K562 (cell line): ENCODE results near the gene PAFAH1B2. TPM values are rescaled to one million over a fixed set of nuclear protein-coding genes. Genes with fewer than 3 reads are reported as not detected.

Experiments
- ATAC-seq: fragments of 200-7000 bp; cut with Tn5 transposase; 3 replicates; pipeline ENCODE4 v1.9.1; 2020; ENCODE audit warnings: moderate library complexity
- BruUV-seq: library from RNA; stranded (reverse); fragments of 400-500 nt; replicated peaks from 2 replicates; lab custom pipeline; 2021; lab: Mats Ljungman, UMichigan
- CTCF ChIA-PET: fragments of 300-600 bp; formaldehyde crosslinking; extraction: SDS; loops from one replicate; lab custom pipeline; 2021; ENCODE audit warnings: low intra/inter-chr PET ratio; lab: Yijun Ruan, JAX
- POLR2A ChIA-PET: fragments of 300-600, 350-650 bp; sonication (Branson Sonifier 250); formaldehyde crosslinking; extraction: SDS; loops from one replicate; lab custom pipeline; 2021; ENCODE audit warnings: antibody characterized with exemption, inconsistent platforms; lab: Yijun Ruan, JAX
- DNase-seq, 4 experiments: peaks; one replicate each; pipeline versions ENCODE4 v3.0.0 to v3.0.0-alpha.2; 2011 to 2018; ENCODE audit warnings: low spot score in 3 of 4, mixed read lengths in 3 of 4; ENCODE audit errors: extremely low read depth in 1 of 4
- FAIRE-seq: peaks from 2 replicates; lab custom pipeline; 2011; peaks lifted over from hg19 to GRCh38; lab: Jason Lieb, UNC
- H2AFZ ChIP-seq: 2 replicates; pipeline ENCODE4 v1.6.0; 2011; ENCODE audit warnings: low read depth, low read length, control low read depth, inconsistent platforms
- H3K27ac ChIP-seq: fragments of 200-600 bp; 3 replicates; pipeline ENCODE4 v1.8.0; 2011; ENCODE audit warnings: low read depth, mild to moderate bottlenecking, control low read depth, inconsistent platforms, low read length, moderate library complexity, mixed read lengths; ENCODE audit errors: extremely low read depth
- H3K27me3 ChIP-seq, 2 experiments: fragments of 300-600 bp in 1 of 2; 2 replicates in 1 of 2; 3 replicates in 1 of 2; pipeline versions ENCODE4 v1.6.0 to v1.8.0; 2011; ENCODE audit warnings: inconsistent platforms in 2 of 2, low read length in 2 of 2, mild to moderate bottlenecking in 1 of 2, mixed read lengths in 1 of 2, moderate library complexity in 1 of 2; ENCODE audit not compliant: control insufficient read depth in 2 of 2, insufficient read depth in 2 of 2
- H3K36me3 ChIP-seq: fragments of 300-600 bp; 3 replicates; pipeline ENCODE4 v1.8.0; 2011; ENCODE audit warnings: mild to moderate bottlenecking, low read length, inconsistent platforms; ENCODE audit not compliant: control insufficient read depth, insufficient read depth
- H3K4me1 ChIP-seq, 2 experiments: fragments of 200-600 bp in 1 of 2; replicated peaks in 1 of 2; 2 replicates in 1 of 2; 3 replicates in 1 of 2; pipeline versions ENCODE4 v1.5.1 to v1.8.0; 2011; ENCODE audit warnings: inconsistent platforms in 2 of 2, low read length in 2 of 2, mild to moderate bottlenecking in 1 of 2, mixed read lengths in 1 of 2, moderate library complexity in 1 of 2; ENCODE audit not compliant: control insufficient read depth in 2 of 2, insufficient read depth in 2 of 2
- H3K4me2 ChIP-seq: 2 replicates; pipeline ENCODE4 v1.6.1; 2011; ENCODE audit warnings: low read length, control low read depth, inconsistent platforms, mixed read lengths; ENCODE audit not compliant: insufficient read depth
- H3K4me3 ChIP-seq: fragments of 200-600 bp; sonication (generic), shearing (Covaris generic); 2 replicates; pipeline ENCODE4 v1.5.1; 2016; ENCODE audit warnings: control low read depth, inconsistent platforms
- H3K79me2 ChIP-seq: fragments of 200-600 bp; 3 replicates; pipeline ENCODE4 v1.8.0; 2011; ENCODE audit warnings: low read length, inconsistent platforms; ENCODE audit not compliant: control insufficient read depth, insufficient read depth
- H3K9ac ChIP-seq, 2 experiments: 2 replicates each; pipeline versions ENCODE4 v1.6.0 to v1.6.1; 2011; ENCODE audit warnings: low read depth in 2 of 2, low read length in 2 of 2, control low read depth in 1 of 2, inconsistent platforms in 1 of 2, mild to moderate bottlenecking in 1 of 2, mixed read lengths in 1 of 2; ENCODE audit not compliant: insufficient read depth in 1 of 2
- H3K9me1 ChIP-seq: one replicate; pipeline ENCODE4 v1.6.0; 2011; ENCODE audit warnings: inconsistent platforms, mild to moderate bottlenecking, low read length, moderate library complexity; ENCODE audit not compliant: control insufficient read depth, insufficient read depth
- H3K9me3 ChIP-seq: replicated peaks from 2 replicates; pipeline ENCODE4 v1.5.1; 2011; ENCODE audit warnings: low read depth, low read length, inconsistent platforms; ENCODE audit not compliant: control insufficient read depth, insufficient read depth
- H4K20me1 ChIP-seq: replicated peaks from 2 replicates; pipeline ENCODE4 v1.6.1; 2011; ENCODE audit warnings: low read length, inconsistent platforms, mixed read lengths; ENCODE audit not compliant: control insufficient read depth, insufficient read depth
- ETS2 ChIP-seq: IDR thresholded peaks from 2 replicates; pipeline ENCODE4 v1.6.1; 2016; ENCODE audit warnings: borderline replicate concordance, missing genetic modification characterization, mild to moderate bottlenecking, moderate library complexity, missing compliant biosample characterization; ENCODE audit not compliant: poor library complexity, severe bottlenecking
- ETV6 ChIP-seq, 3 experiments: fragments of 150-350 bp in 1 of 3; sonication (generic) in 1 of 3; formaldehyde crosslinking in 1 of 3; IDR thresholded peaks; 2 replicates each; pipeline versions ENCODE4 v1.6.1 to v1.8.0; 2014 to 2022; ENCODE audit warnings: borderline replicate concordance in 2 of 3, low read depth in 2 of 3, antibody characterized with exemption in 1 of 3, low read length in 1 of 3, mild to moderate bottlenecking in 1 of 3, missing genetic modification reagents in 1 of 3
- MTF1 ChIP-seq: fragments of 250-450 bp; sonication (Bioruptor Pico); IDR thresholded peaks from 2 replicates; pipeline ENCODE4 v1.9.0; 2021; ENCODE audit warnings: moderate library complexity, mild to moderate bottlenecking, inconsistent platforms, borderline replicate concordance
- MYC ChIP-seq, 2 experiments: fragments of 250-450 bp in 1 of 2; sonication (Bioruptor Pico) in 1 of 2; IDR thresholded peaks; 2 replicates each; pipeline versions ENCODE4 v1.5.1 to v1.6.1; 2012 to 2021; ENCODE audit warnings: low read depth in 2 of 2, borderline replicate concordance in 1 of 2, improper control_type of control experiment in 1 of 2, low read length in 1 of 2, mild to moderate bottlenecking in 1 of 2, moderate library complexity in 1 of 2
- NELFE ChIP-seq: IDR thresholded peaks from 2 replicates; pipeline ENCODE4 v1.6.1; 2011; ENCODE audit warnings: mild to moderate bottlenecking; ENCODE audit not compliant: insufficient read depth, insufficient read length
- SLC30A9 ChIP-seq: fragments of 250-450 bp; sonication (Bioruptor Pico); IDR thresholded peaks from 2 replicates; pipeline ENCODE4 v1.8.0; 2022; ENCODE audit warnings: mild to moderate bottlenecking, moderate library complexity
- SPI1 ChIP-seq: IDR thresholded peaks from 2 replicates; pipeline ENCODE4 v1.6.1; 2011; ENCODE audit warnings: low read depth, low read length, control low read depth, borderline replicate concordance
- ZNF408 ChIP-seq: fragments of 250-450 bp; sonication (Bioruptor Pico); IDR thresholded peaks from 2 replicates; pipeline ENCODE4 v1.4.0; 2020; ENCODE audit warnings: low read depth, mild to moderate bottlenecking, moderate library complexity
- WGBS: fragments of 100-300 bp; shearing (Covaris generic); methylation state at CpG from one replicate; pipeline ENCODE4 v1.1.6; 2016; ENCODE audit warnings: low coverage, mixed read lengths; ENCODE audit not compliant: insufficient coverage; ENCODE audit errors: missing lambda C conversion rate; 5-methylcytosine and 5-hydroxymethylcytosine counted together
- in situ Hi-C: fragments of 300-500 bp; cut with MboI; formaldehyde crosslinking; loops from 4 replicates; pipeline ENCODE4 v1.15.0; 2018; ENCODE audit warnings: inconsistent platforms, mixed read lengths
- intact Hi-C: fragments of 100-400 bp; cut with micrococcal nuclease; formaldehyde crosslinking; loops from 2 replicates; pipeline ENCODE4 v1.14.2; 2022
- polyA plus RNA-seq, 8 experiments: library from polyadenylated mRNA; depleted of rRNA in 4 of 8; stranded (reverse) in 5 of 8; unstranded in 3 of 8; fragments of >200 nt; fragmentation: Nextera tagmentation in 2 of 8; fragmentation: Illumina TruSeq in 1 of 8; extraction: Ambion mirVana in 2 of 8; extraction: Trizol in 1 of 8; gene quantifications; 2 replicates each; pipeline versions ENCODE4 v1.2.1 to v1.2.3, GENCODE V29; 2011 to 2014; ENCODE audit warnings: inconsistent platforms in 1 of 8, missing spikeins in 1 of 8
- total RNA-seq, 7 experiments: library from RNA; depleted of rRNA in 6 of 7; stranded (reverse); fragments of >200 nt in 6 of 7; fragmentation: Illumina TruSeq in 2 of 7; extraction: Trizol in 2 of 7; gene quantifications; 2 replicates each; pipeline versions ENCODE4 v1.2.1 to v1.2.3, GENCODE V29; 2011 to 2021; ENCODE audit warnings: low replicate concordance in 1 of 7
- TF ChIP-seq, protein P1 (sequence below), 3 experiments: fragments of 200-800 bp in 1 of 3; fragments of 250-450 bp in 1 of 3; fragments of 450-650 bp in 1 of 3; sonication (Bioruptor Pico) in 1 of 3; sonication (Bioruptor generic) in 1 of 3; formaldehyde crosslinking in 1 of 3; IDR thresholded peaks; 2 replicates each; pipeline versions ENCODE4 v1.6.1 to v1.8.0; 2016 to 2022; ENCODE audit warnings: mild to moderate bottlenecking in 2 of 3, missing genetic modification characterization in 2 of 3, missing compliant biosample characterization in 1 of 3, moderate library complexity in 1 of 3

Gene PAFAH1B2
- total and polyA plus RNA-seq, 9 of the 15 experiments (the other 6 are each of a cell fraction or from before 2014, with no cell fraction given) = 27.8 to 94.7 (median 64.9) TPM

GRCh38 chr11:117220568-117220967 lies 76.5 kb downstream of the PAFAH1B2 start:
- 91% methylated on average over 9 of the region's 9 CpGs for WGBS
- FAIRE-seq = no peak

More at GRCh38 chr11:117220568-117220967, 76.5 kb downstream of the PAFAH1B2 start:
- Histone ChIP-seq H3K9ac (peak overlapping the region in 1 of 2 experiments; percentile 72; a peak in 2 of 4 replicates), H3K79me2 (no peaks in the 10 kb centered on the region), H3K27ac (no peak overlapping the region; the same call in 1 of the 3 replicates), H3K36me3 (peaks cover 69% of the 10 kb centered on the region), H3K9me3 (no peaks in the 10 kb centered on the region), H2AFZ (no peak overlapping the region), H3K27me3 (no peaks in the 10 kb centered on the region), H3K4me3 (no peak overlapping the region), H3K4me2 (no peak overlapping the region; the same call in 1 of the 2 replicates), H3K9me1 (peaks cover 8% of the 10 kb centered on the region), H3K4me1 (peaks cover 52 to 54% of the 10 kb centered on the region in 2 experiments; a peak in 4 of 5 replicates), H4K20me1 (peaks cover 10% of the 10 kb centered on the region)
- no TSS peak for BruUV-seq
- ChIA-PET POLR2A (interaction anchor here (0.6 to 3.3 kb wide), 7 partner anchors 10 to 60 kb away, joined by 3 to 20 read pairs (median 3); partner anchors contain the start of gene PCSK7), CTCF (no interaction called here)
- no peak for ATAC-seq
- in situ Hi-C loops (loop anchor here (10.0 kb wide), 1 partner anchor 336 kb away; no protein-coding TSS in a partner anchor), intact Hi-C loops (no loop called here)
- DNase-seq = no peak
- no peak for TF ChIP-seq ETV6 (IDR thresholded peaks at IDR 0.05; ENCODE audit: borderline replicate concordance in 1 of 2, low read depth in 2 of 2, low read length in 1 of 2)
- TF ChIP-seq ETV6 (CRISPR knock-in tag; IDR thresholded peaks at IDR 0.05; ENCODE audit: borderline replicate concordance) = no peak
- no peak for TF ChIP-seq ETS2 (tag)
- no peak for TF ChIP-seq MYC (IDR thresholded peaks at IDR 0.05; ENCODE audit: low read depth, low read length)
- TF ChIP-seq MYC (CRISPR knock-in tag; IDR thresholded peaks at IDR 0.05; ENCODE audit: borderline replicate concordance, low read depth) = no peak
- no peak for TF ChIP-seq SLC30A9 (CRISPR knock-in tag)
- TF ChIP-seq NELFE = no peak
- no peak for TF ChIP-seq ZNF408
- TF ChIP-seq MTF1 (CRISPR knock-in tag) = no peak
- TF ChIP-seq SPI1 = peak; percentile 8; the same call in 1 of the 2 replicates
- TF ChIP-seq, protein P1, sequence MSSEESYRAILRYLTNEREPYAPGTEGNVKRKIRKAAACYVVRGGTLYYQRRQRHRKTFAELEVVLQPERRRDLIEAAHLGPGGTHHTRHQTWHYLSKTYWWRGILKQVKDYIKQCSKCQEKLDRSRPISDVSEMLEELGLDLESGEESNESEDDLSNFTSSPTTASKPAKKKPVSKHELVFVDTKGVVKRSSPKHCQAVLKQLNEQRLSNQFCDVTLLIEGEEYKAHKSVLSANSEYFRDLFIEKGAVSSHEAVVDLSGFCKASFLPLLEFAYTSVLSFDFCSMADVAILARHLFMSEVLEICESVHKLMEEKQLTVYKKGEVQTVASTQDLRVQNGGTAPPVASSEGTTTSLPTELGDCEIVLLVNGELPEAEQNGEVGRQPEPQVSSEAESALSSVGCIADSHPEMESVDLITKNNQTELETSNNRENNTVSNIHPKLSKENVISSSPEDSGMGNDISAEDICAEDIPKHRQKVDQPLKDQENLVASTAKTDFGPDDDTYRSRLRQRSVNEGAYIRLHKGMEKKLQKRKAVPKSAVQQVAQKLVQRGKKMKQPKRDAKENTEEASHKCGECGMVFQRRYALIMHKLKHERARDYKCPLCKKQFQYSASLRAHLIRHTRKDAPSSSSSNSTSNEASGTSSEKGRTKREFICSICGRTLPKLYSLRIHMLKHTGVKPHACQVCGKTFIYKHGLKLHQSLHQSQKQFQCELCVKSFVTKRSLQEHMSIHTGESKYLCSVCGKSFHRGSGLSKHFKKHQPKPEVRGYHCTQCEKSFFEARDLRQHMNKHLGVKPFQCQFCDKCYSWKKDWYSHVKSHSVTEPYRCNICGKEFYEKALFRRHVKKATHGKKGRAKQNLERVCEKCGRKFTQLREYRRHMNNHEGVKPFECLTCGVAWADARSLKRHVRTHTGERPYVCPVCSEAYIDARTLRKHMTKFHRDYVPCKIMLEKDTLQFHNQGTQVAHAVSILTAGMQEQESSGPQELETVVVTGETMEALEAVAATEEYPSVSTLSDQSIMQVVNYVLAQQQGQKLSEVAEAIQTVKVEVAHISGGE (CRISPR knock-in tag; IDR thresholded peaks at IDR 0.05) = 0 out of 6 replicates have a peak, but pooled peaks of 1 of the 3 experiments have one; percentile 18
